IMR-90 (cell line): ENCODE results near the gene TBCD.

Experiments
- BHLHE40 ChIP-seq: fragments of 150-350 bp; IDR thresholded peaks from 2 replicates; pipeline ENCODE4 v1.6.1; 2016; ENCODE audit warnings: mild to moderate bottlenecking, low read depth, low read length
- CEBPB ChIP-seq: IDR thresholded peaks from 2 replicates; pipeline ENCODE4 v1.6.1; 2012; ENCODE audit warnings: low read depth, low read length, improper control_type of control experiment
- CTCF ChIP-seq: conservative IDR thresholded peaks from 2 replicates; pipeline ENCODE4 v1.5.1; 2012; ENCODE audit warnings: mild to moderate bottlenecking, low read depth, low read length, improper control_type of control experiment
- MAFK ChIP-seq: IDR thresholded peaks from 2 replicates; pipeline ENCODE4 v1.6.1; 2012; ENCODE audit warnings: low read depth, low read length, improper control_type of control experiment
- MAZ ChIP-seq: IDR thresholded peaks from 2 replicates; pipeline ENCODE4 v1.6.1; 2012; ENCODE audit warnings: low read depth, mild to moderate bottlenecking, low read length, improper control_type of control experiment, moderate library complexity, borderline replicate concordance
- MXI1 ChIP-seq: IDR thresholded peaks from 2 replicates; pipeline ENCODE4 v1.6.1; 2012; ENCODE audit warnings: low read depth, mild to moderate bottlenecking, low read length, moderate library complexity, borderline replicate concordance
- POLR2A ChIP-seq: IDR thresholded peaks from 2 replicates; pipeline ENCODE4 v1.6.1; 2012; ENCODE audit warnings: mild to moderate bottlenecking, low read depth, low read length
- RAD21 ChIP-seq: IDR thresholded peaks from 2 replicates; pipeline ENCODE4 v1.6.1; 2012; ENCODE audit warnings: low read length, improper control_type of control experiment
- RCOR1 ChIP-seq: IDR thresholded peaks from 2 replicates; pipeline ENCODE4 v1.6.1; 2012; ENCODE audit warnings: mild to moderate bottlenecking, low read length, improper control_type of control experiment; ENCODE audit not compliant: insufficient replicate concordance
- RFX5 ChIP-seq: IDR thresholded peaks from 2 replicates; pipeline ENCODE4 v1.8.0; 2012; ENCODE audit warnings: low read depth, mild to moderate bottlenecking, low read length, moderate library complexity
- SMC3 ChIP-seq: fragments of 150-350 bp; IDR thresholded peaks from 2 replicates; pipeline ENCODE4 v1.6.1; 2016; ENCODE audit warnings: low read depth, mild to moderate bottlenecking, antibody characterized with exemption, low read length, moderate library complexity
- TF ChIP-seq, protein P1 (sequence below): fragments of 150-350 bp; IDR thresholded peaks from 2 replicates; pipeline ENCODE4 v1.6.1; 2017; ENCODE audit warnings: mild to moderate bottlenecking, antibody characterized with exemption, low read length, low read depth

DNA sequence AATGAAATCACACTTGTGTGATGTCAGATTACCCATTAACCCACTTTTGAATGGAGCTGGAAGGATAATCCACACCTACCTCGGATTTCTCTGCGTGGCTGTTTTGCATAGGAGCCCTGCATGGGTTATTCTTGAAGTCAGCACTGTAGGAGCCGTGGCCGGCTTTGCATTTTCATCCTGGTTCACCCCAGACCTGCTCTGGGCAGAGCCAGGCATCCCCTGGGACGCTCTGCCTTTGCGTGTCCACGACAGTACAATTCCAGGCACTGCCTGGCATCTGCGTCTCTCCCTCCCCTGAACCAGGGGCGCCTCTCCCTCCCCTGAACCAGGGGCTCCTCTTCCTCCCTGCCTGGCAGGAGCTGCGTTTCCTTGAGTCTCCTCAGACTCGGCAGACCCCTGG lies 117.7 kb downstream of the TBCD start:
- TF ChIP-seq RFX5, result no peak
- TF ChIP-seq BHLHE40, result no peak
- TF ChIP-seq POLR2A, result no peak
- no peak for TF ChIP-seq CTCF
- no peak for TF ChIP-seq CEBPB
- TF ChIP-seq MAZ, result no peak
- TF ChIP-seq RAD21, result no peak
- TF ChIP-seq SMC3, result no peak
- TF ChIP-seq, protein P1, sequence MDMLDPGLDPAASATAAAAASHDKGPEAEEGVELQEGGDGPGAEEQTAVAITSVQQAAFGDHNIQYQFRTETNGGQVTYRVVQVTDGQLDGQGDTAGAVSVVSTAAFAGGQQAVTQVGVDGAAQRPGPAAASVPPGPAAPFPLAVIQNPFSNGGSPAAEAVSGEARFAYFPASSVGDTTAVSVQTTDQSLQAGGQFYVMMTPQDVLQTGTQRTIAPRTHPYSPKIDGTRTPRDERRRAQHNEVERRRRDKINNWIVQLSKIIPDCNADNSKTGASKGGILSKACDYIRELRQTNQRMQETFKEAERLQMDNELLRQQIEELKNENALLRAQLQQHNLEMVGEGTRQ, result no peak
- TF ChIP-seq MXI1, result no peak
- TF ChIP-seq RCOR1, result no peak
- TF ChIP-seq MAFK, result no peak
